ENCODE measurements around the gene ACER1. TPM values are rescaled to one million over a fixed set of nuclear protein-coding genes. Genes with fewer than 3 reads are reported as not detected.

The ACER1 gene
- total and polyA plus RNA-seq, 2 of the 13 experiments (the other 11 are each of a cell fraction or from before 2014, with no cell fraction given): not detected

DNA sequence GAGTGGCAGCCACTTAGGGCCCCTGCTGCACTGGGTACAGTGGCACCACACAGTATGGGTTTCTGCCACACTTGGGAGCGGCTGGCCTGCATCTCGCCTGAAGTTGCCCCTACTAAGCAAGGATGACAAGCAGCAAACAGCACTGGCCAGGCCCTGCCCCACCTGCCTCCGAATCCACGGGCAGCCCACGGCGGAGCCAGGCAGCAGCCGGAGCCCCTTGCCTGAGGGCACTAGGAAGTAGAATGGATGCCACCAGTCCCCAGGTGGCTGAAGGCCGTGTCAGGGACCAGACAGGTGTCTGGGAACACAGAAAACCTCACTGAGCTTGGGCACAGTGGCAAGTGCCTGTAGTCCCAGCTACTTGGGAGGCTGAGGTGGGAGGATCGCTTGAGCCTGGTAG lies 73.0 kb downstream of the ACER1 start:
- no peaks in the 10 kb centered on the region for H3K27me3 ChIP-seq (ENCODE audit: control insufficient read depth in 1 of 2, insufficient read depth in 2 of 2, low read length in 2 of 2)
- DNase-seq (ENCODE audit: low spot score) (no peak), ATAC-seq (no peak; the same call in 2 of the 3 replicates), FAIRE-seq (no peak)
- POLR2A ChIA-PET: no interaction called here
- no TSS peak for BruUV-seq (replicated peaks)
- no peak overlapping the region for H3K4me2 ChIP-seq (ENCODE audit: low read depth, low read length)
- in situ Hi-C loops (cut with HindIII; ENCODE audit: extremely low pct_ligation_motif_present, low pct_unique_long_range_greater_than_20kb): no loop called here
- intact Hi-C loops (cut with micrococcal nuclease; ENCODE audit: unreplicated experiment): no loop called here
- H4K20me1 ChIP-seq (ENCODE audit: insufficient read depth, low read length): peaks cover 7% of the 10 kb centered on the region; the same call in 1 of the 2 replicates
- TF ChIP-seq ZNF335 (CRISPR knock-in tag; IDR thresholded peaks at IDR 0.05): no peak
- TF ChIP-seq ZNF670 (CRISPR knock-in tag; IDR thresholded peaks at IDR 0.05; ENCODE audit: borderline replicate concordance): no peak
- TF ChIP-seq, protein P1, sequence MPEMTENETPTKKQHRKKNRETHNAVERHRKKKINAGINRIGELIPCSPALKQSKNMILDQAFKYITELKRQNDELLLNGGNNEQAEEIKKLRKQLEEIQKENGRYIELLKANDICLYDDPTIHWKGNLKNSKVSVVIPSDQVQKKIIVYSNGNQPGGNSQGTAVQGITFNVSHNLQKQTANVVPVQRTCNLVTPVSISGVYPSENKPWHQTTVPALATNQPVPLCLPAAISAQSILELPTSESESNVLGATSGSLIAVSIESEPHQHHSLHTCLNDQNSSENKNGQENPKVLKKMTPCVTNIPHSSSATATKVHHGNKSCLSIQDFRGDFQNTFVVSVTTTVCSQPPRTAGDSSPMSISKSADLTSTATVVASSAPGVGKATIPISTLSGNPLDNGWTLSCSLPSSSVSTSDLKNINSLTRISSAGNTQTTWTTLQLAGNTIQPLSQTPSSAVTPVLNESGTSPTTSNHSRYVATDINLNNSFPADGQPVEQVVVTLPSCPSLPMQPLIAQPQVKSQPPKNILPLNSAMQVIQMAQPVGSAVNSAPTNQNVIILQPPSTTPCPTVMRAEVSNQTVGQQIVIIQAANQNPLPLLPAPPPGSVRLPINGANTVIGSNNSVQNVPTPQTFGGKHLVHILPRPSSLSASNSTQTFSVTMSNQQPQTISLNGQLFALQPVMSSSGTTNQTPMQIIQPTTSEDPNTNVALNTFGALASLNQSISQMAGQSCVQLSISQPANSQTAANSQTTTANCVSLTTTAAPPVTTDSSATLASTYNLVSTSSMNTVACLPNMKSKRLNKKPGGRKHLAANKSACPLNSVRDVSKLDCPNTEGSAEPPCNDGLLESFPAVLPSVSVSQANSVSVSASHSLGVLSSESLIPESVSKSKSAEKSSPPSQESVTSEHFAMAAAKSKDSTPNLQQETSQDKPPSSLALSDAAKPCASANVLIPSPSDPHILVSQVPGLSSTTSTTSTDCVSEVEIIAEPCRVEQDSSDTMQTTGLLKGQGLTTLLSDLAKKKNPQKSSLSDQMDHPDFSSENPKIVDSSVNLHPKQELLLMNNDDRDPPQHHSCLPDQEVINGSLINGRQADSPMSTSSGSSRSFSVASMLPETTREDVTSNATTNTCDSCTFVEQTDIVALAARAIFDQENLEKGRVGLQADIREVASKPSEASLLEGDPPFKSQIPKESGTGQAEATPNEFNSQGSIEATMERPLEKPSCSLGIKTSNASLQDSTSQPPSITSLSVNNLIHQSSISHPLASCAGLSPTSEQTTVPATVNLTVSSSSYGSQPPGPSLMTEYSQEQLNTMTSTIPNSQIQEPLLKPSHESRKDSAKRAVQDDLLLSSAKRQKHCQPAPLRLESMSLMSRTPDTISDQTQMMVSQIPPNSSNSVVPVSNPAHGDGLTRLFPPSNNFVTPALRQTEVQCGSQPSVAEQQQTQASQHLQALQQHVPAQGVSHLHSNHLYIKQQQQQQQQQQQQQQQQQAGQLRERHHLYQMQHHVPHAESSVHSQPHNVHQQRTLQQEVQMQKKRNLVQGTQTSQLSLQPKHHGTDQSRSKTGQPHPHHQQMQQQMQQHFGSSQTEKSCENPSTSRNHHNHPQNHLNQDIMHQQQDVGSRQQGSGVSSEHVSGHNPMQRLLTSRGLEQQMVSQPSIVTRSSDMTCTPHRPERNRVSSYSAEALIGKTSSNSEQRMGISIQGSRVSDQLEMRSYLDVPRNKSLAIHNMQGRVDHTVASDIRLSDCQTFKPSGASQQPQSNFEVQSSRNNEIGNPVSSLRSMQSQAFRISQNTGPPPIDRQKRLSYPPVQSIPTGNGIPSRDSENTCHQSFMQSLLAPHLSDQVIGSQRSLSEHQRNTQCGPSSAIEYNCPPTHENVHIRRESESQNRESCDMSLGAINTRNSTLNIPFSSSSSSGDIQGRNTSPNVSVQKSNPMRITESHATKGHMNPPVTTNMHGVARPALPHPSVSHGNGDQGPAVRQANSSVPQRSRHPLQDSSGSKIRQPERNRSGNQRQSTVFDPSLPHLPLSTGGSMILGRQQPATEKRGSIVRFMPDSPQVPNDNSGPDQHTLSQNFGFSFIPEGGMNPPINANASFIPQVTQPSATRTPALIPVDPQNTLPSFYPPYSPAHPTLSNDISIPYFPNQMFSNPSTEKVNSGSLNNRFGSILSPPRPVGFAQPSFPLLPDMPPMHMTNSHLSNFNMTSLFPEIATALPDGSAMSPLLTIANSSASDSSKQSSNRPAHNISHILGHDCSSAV (CRISPR knock-in tag; IDR thresholded peaks at IDR 0.05; ENCODE audit: borderline replicate concordance): no peak
- TF ChIP-seq PRPF4 (IDR thresholded peaks at IDR 0.05; ENCODE audit: low read depth, low read length, poor library complexity, severe bottlenecking): no peak
- WGBS (ENCODE audit: low lambda C conversion rate): 100% methylated on average over 2 of the region's 9 CpGs
- peaks cover 28% of the 10 kb centered on the region for H3K79me2 ChIP-seq (ENCODE audit: insufficient read depth, low read length)
- H3K4me3 ChIP-seq (replicated peaks in 1 of 3; ENCODE audit: insufficient read depth in 1 of 3, low read depth in 2 of 3, low read length in 3 of 3): no peak overlapping the region
- no peaks in the 10 kb centered on the region for H3K4me1 ChIP-seq (ENCODE audit: insufficient read depth, low read length)
- CTCF ChIA-PET (ENCODE audit: low intra/inter-chr PET ratio, low total read pairs): interaction anchor here (1.5 kb wide), 1 partner anchor 39 kb away, joined by 8 read pairs; no protein-coding TSS in a partner anchor
- H2AFZ ChIP-seq (ENCODE audit: low read length): no peak overlapping the region
- no peak overlapping the region for H3K9ac ChIP-seq (ENCODE audit: insufficient read depth, low read depth, low read length)
- peaks cover 22 to 63% of the 10 kb centered on the region in 2 experiments; a peak in 4 of 5 replicates for H3K36me3 ChIP-seq (replicated peaks in 1 of 2; ENCODE audit: control insufficient read depth in 1 of 2, insufficient read depth in 2 of 2, low read length in 2 of 2)
- no peaks in the 10 kb centered on the region for H3K9me3 ChIP-seq (ENCODE audit: low read length)
- H3K27ac ChIP-seq (ENCODE audit: extremely low read length, insufficient read depth, low read length): no peak overlapping the region
